Upper lobe of left lung (tissue), 4 donors: Measurements from ENCODE around the gene JMJD1C.

ENCODE experiments used
- POLR2A ChIP-seq, 4 donors: fragments of 450-650 bp; IDR thresholded peaks; one replicate each; pipeline ENCODE4 v1.5.1; 2016 to 2017; ENCODE audit warnings: antibody characterized with exemption in 4 of 4, mild to moderate bottlenecking in 2 of 4
- POLR2AphosphoS5 ChIP-seq, 2 donors: sonication (generic); formaldehyde crosslinking; IDR thresholded peaks; one replicate each; pipeline ENCODE4 v1.5.1; 2017; ENCODE audit warnings: antibody characterized with exemption in 2 of 2
- TF ChIP-seq, protein P1 (sequence below), 6 experiments: fragments of 450-650 bp in 4 of 6; fragments of 200-600 bp in 2 of 6; sonication (generic) in 2 of 6; IDR thresholded peaks; one replicate each; pipeline ENCODE4 v1.5.1; 2016 to 2019; ENCODE audit warnings: antibody characterized with exemption in 6 of 6

DNA sequence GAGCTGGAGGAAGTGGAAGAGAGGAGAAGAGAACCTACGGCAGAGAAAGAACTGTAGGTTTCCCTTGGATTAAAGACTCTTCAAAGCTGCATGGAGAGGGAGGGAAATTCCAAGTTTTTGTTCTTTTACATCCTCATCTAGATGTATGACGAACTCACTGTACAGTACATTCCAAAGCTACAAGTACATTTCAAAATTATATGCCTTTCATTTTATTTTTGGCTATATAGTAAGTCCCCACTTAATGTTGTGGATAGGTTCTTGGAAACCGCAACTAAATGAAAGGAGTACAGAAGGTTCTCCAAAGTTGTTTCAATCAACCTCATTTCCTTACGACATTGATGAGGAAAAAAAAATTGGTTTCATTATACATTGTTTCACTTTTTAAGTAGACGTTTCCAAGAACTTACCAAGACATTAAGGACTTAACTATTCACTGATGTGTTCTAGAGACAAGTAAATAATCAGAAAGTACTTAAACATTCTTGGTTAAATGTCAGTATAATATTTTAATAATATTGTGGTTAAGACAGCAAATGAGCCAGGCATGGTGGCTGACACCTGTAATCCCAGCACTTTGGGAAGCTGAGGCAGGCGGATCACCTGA is 16.1 kb upstream of the JMJD1C start:
- no peak for TF ChIP-seq POLR2A (IDR thresholded peaks at IDR 0.05)
- TF ChIP-seq, protein P1, sequence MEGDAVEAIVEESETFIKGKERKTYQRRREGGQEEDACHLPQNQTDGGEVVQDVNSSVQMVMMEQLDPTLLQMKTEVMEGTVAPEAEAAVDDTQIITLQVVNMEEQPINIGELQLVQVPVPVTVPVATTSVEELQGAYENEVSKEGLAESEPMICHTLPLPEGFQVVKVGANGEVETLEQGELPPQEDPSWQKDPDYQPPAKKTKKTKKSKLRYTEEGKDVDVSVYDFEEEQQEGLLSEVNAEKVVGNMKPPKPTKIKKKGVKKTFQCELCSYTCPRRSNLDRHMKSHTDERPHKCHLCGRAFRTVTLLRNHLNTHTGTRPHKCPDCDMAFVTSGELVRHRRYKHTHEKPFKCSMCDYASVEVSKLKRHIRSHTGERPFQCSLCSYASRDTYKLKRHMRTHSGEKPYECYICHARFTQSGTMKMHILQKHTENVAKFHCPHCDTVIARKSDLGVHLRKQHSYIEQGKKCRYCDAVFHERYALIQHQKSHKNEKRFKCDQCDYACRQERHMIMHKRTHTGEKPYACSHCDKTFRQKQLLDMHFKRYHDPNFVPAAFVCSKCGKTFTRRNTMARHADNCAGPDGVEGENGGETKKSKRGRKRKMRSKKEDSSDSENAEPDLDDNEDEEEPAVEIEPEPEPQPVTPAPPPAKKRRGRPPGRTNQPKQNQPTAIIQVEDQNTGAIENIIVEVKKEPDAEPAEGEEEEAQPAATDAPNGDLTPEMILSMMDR (IDR thresholded peaks at IDR 0.05), result no peak
- TF ChIP-seq POLR2AphosphoS5 (IDR thresholded peaks at IDR 0.05), result no peak
